ENCODE measurements around the gene CATSPER4.

Gene CATSPER4

GRCh38 chr1:26190373-26190987, at the start of gene CATSPER4:
CATSPER4 (plus strand) TSS chr1:26190602; CDS start chr1:26190628, 26 bp downstream.
- no peak for FAIRE-seq

DNA sequence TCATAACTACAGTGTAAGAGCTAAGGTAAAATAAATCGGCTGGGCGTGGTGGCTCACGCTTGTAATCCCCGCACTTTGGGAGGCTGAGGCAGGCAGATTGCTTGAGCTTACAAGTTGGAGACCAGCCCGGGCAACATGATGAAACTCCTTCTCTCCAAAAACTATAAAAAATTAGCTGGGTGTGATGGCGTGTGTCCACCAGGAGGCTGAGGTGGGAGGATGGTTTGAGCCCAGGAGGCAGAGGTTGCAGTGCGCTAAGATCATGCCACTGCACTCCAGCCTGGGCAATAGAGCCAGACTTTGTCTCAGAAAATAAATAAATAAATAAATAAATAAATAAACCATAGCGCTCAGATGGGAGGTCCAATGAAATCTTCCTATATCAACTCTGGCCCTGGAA, 48.2 kb upstream of the CATSPER4 start:
- no peak for FAIRE-seq

GRCh38 chr1:26145041-26145959, 45.1 kb upstream of the CATSPER4 start:
- no peak for FAIRE-seq

GRCh38 chr1:26145960-26146294, 44.5 kb upstream of the CATSPER4 start:
- no peak for FAIRE-seq

- no peak for FAIRE-seq
These were observed 41.5 kb upstream of the CATSPER4 start for GRCh38 chr1:26148887-26149286.

- no peak for FAIRE-seq
These were observed 36.4 kb upstream of the CATSPER4 start for GRCh38 chr1:26153966-26154532.

GRCh38 chr1:26154750-26155149, 35.7 kb upstream of the CATSPER4 start:
- FAIRE-seq, result no peak

GRCh38 chr1:26155370-26156284, 34.8 kb upstream of the CATSPER4 start:
- FAIRE-seq, result no peak

DNA sequence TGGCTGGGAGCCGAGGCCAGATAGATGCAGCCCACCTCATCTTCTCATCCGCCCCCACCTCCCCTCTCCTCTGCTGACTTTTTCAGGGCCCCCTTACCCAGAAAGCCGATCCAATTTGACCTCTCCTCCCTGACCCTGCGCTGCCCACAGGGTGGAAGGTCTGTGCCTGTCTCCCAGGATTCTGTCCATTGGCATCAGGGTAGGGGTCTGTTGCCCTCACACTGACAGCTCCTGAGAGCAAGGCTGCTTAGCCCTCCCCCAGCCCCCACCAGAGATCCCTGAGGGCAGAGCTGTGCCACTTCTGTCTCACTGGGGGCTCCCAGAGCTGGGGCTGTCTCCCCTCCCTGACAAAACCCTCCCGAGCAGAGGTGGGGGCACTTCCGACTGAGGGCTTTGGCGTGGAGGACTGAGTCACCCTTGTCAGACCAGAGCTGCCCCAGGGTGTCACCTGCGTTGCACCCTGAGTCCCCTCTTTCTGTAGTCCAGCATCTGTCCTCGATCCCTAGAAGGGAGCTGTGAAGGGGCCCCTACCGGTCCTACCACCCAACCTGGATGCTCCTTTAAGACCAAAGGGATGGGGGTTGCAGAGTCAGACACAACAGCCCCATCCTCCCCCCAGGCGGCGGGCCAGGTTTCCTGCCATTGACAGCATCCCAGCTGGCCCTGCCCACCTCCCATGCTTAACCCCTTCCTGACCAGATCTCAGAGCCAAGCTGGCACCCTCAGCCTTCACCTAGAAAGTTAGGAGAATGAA, 33.9 kb upstream of the CATSPER4 start:
- no peak for FAIRE-seq

DNA sequence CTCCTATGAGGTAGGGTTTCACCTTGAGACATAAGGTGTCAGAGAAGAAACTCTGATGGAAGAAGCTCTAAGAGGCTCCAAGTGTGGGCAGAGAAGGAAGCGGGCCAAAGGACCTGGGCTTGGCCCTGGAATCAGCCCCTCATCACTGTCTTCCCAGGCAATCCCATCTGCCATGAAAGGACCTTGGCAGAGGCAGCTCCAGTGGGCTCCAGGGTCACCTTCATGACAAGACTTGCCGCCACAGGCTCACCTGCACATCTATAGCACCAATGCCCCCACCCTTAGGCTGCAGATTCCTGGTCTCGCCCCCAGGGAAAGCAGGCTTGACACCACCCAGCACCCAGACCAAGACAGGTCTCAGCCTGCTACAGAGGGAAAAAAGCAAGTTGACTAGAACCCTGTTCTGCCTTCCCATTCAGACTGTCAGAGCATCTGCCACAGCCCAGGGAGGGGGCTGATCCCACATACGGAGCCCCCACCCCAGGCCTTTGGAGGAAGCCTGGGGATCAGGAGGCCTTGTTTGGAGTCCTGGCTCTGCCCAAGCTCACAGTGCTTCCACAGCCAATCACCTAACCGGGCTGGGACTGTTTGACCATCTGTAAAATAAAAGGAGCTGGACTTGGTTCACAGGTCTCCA, 32.0 kb upstream of the CATSPER4 start:
- FAIRE-seq, result no peak

DNA sequence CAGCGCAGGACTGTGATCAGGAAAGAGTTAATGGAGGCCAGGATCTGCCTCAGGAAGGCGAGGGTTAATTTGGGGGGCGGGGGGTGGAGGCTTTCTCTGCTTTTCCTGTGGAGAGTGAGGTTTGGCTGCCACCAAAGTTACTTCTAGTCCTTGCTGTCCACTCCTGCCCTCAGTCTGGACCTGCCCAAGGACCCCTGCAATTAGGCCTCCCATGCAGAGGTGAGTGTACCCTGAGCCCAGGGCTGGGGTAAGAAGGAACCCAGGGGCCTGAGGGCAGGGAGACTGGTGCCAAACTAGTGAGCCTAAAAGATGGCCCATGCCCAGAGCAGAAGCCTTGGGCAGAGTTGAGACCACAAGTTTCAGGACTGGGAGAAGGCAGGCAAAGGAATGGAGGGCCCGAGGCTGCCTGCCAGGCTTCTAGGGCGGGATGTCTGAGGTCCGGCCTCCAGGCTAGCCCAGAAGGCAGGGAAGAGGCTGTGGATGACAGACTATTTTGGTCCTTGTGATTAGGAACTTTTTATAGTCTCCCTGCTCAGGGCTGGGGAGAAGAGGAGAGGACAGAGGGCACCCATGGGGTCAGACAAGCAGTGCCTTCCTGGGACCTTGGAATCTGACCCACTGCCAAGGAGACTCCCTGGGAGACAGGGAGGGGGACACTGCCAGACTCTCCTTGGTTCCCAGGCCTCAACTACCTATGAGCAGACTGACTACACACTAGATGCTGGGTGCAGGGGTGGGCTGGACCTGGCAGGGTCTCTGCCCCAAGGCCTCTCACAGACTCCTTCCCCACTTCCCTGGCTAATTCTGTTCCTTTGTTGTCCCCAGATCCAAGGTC, 31.3 kb upstream of the CATSPER4 start, which contains the start of gene FAM110D:
TSS of gene FAM110D (plus strand) at position 172 of the 835 bp plus-strand sequence. CDS start 2,213 bp downstream, outside the sequence.
- FAIRE-seq, result no peak

DNA sequence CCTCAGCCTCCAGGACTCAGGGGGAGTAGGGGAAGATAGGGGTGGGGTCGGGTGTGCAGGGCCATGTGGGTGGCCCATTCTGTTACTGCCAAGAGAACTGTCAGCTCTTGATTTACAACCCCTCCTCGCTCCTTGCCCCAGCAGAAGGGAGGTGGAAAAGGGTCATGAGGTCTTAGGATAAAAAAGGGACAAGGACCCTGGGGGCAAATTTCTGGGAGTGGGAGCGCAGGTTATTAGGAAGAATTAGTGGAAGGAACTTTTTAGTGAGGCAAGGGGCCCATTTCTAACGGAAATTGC, 30.7 kb upstream of the CATSPER4 start:
- no peak for FAIRE-seq

DNA sequence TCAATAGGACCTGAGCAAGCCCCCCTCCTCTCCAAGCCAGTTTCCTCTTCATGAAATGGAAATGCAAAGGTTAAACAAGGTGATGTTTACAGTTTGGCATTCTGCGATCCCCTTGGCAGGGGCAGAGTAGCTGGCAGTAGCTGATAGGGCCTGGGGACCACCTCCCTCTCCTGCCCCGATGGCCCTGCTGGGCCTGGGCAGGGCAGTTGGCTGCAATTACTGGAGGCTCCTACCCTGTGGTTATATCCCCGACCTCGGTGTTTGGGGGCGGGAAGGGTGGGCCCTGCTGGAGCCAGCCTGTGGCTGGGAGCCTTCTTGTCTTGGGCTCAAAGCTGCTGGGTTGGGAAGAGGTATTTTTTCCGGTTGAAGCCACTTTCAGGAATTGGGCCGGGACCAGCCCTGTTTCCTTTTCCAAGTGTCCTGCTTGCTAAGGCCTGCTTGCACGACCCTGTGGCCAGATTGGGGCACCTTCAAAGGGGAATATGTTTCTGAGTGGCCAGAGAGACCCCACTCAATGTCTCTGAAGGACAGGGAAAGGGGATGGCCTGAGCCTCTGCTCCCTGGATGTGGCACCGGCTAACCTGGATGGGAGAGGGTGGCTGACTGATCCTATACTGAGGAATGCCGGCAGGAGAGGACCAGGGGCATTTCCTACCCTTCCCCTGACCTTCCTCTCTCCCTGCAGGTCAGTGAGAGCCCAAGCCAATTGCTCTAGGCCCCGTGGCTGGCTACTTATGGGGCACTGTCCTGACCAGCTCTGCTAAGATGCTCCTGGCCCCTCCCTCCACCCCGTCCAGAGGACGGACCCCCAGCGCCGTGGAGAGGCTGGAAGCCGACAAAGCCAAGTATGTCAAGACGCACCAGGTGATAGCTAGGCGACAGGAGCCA, 29.6 kb upstream of the CATSPER4 start:
- FAIRE-seq, result no peak

- no peak for FAIRE-seq
These were observed 28.8 kb upstream of the CATSPER4 start for GRCh38 chr1:26161415-26162219.

GRCh38 chr1:26162220-26162709, 28.1 kb upstream of the CATSPER4 start:
- no peak for FAIRE-seq

- no peak for FAIRE-seq
These were observed 26.7 kb upstream of the CATSPER4 start for GRCh38 chr1:26163684-26164035.

DNA sequence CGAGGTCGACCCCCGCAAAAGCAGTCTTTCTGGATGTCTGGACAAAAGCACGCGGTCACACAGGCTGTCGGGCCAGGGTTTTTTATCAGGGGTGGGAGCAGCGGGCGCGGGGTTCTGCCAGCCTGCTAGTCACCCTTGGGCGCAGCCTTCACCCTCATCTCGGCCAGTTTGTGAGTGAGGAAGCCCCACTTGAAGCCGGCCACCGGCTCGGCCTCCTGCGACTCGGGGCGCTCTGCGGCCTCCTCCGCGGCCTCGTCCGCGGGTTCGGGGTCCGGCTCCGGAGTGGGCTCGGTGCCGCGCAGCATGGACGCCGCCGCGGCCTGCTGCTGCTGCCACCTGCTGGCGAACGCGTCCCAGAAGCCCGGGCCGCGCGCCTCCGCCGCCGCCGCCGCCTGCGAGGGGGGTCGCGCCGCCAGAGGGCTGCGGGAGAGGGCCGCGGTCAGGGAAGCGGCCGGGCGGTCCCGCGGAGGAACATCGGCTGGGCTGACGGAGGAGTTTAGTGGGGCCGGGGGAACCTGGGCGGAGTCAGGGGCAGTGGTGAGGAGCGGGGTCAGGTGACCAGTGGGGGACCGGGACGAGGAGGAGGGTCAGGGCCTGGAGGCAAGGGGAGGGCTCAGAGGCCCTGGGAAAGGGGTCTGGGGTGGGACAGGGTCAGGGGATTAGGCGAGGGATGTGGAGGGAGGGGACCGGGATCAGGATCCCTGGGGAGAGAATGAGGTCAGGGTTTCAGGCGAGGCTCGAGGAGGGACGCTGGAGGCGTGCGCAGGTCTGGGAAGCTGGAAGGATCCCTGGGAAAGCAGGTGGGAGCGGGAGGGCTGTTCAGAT, 26.2 kb upstream of the CATSPER4 start:
- no peak for FAIRE-seq
